Lower leg skin (tissue), 3 donors: ENCODE results near the gene PSMD2.

Experiments
- CTCF ChIP-seq, 3 donors: fragments of 450-650 bp; IDR thresholded peaks; one replicate each; pipeline ENCODE4 v1.5.1; 2016; ENCODE audit warnings: antibody characterized with exemption in 3 of 3, mild to moderate bottlenecking in 3 of 3, moderate library complexity in 2 of 3
- POLR2A ChIP-seq, 2 donors: fragments of 450-650 bp; IDR thresholded peaks; one replicate each; pipeline ENCODE4 v1.6.1; 2016 to 2017; ENCODE audit warnings: antibody characterized with exemption in 2 of 2, mild to moderate bottlenecking in 1 of 2, moderate library complexity in 1 of 2

- TF ChIP-seq CTCF (IDR thresholded peaks at IDR 0.05) (no peak), POLR2A (IDR thresholded peaks at IDR 0.05) (no peak)
Observed at GRCh38 chr3:184354754-184355153, 55.7 kb downstream of the PSMD2 start.
